Measurements from ENCODE around the gene SIAE.
A peak's percentile ranks its signal among the peaks of the same experiment; 100 is the strongest.

SIAE gene

DNA sequence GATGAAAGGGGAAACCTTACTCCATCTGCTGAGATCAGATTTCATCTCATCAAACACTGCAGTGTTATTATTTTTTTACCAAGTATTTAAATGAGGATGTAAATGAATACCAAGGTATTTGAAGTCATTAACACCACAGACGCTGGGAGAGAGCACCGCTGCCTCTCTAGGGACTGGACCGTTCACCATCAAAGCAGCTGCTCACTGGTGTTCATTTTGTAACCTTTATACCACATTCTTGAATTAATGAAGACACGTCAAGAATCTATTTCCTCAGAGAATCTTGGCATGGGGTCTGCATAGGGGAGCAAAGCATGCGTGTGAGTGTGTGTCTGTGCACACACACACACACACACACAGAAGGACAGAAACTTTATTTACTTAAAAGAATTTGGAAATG lies 15.6 kb downstream of the SIAE start:
- no peak overlapping the region for H3K4me3 ChIP-seq (ENCODE audit: low read length)
- no peak for TF ChIP-seq CTCF (conservative IDR thresholded peaks at IDR 0.05; ENCODE audit: low read length)
- DNase-seq (ENCODE audit: low read depth) = no peak

DNA sequence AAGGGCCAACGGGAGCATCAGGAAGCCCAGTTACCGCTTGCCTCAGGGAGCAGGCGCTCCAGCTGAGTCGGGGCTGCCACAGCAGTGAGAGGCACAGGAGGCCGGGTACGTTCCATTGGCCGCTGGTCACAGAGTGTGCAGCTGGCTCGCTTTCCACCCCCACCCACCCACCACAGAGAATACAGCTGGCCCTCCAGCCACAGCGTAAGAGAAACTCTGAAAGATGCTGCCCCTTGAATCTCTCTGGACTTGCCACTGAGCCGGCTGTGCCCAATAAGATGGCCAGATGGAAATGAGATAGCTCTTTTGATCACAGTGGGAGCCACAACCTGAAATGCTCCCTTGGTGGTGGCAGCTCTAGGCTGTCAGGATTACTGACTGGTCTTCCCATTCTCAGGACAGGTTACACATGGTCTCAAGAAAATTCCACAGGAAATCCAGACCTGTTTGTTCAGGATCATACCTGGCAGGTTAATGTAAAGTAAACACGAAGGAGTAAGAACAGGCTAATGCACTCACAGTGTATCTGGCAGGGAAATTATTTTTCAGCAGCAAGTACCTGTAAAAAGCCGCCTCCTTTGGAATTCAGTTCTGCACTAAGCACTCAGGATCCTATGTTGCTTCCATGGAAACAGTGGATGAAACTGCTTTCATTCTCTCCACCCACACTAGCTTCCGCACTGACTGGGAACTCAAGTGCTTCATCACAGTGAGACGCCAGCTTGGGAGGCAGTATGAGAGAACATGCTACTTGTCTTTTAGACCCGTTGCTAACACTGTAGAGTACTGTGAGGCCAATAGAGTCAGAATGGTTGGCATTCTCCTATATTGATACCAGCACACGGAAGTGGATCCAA lies 16.5 kb downstream of the SIAE start:
- no peak for DNase-seq (ENCODE audit: low read depth)
- no peak overlapping the region for H3K4me3 ChIP-seq (ENCODE audit: low read length)
- TF ChIP-seq CTCF (conservative IDR thresholded peaks at IDR 0.05; ENCODE audit: low read length) = no peak

- no peak for TF ChIP-seq CTCF (conservative IDR thresholded peaks at IDR 0.05; ENCODE audit: low read length)
Observed at GRCh38 chr11:124648610-124649009, 24.9 kb downstream of the SIAE start.

GRCh38 chr11:124646148-124646547 lies 27.4 kb downstream of the SIAE start:
- DNase-seq (ENCODE audit: low read depth) = no peak
- TF ChIP-seq CTCF (conservative IDR thresholded peaks at IDR 0.05; ENCODE audit: low read length) = no peak

More at GRCh38 chr11:124648610-124649009, 24.9 kb downstream of the SIAE start:
- no peak for DNase-seq (ENCODE audit: low read depth)
- H3K4me3 ChIP-seq (ENCODE audit: low read length) = no peak overlapping the region

GRCh38 chr11:124644426-124645280 lies 28.9 kb downstream of the SIAE start:
- H3K4me3 ChIP-seq (ENCODE audit: low read length) = peak overlapping the region; percentile 40

More at GRCh38 chr11:124646148-124646547, 27.4 kb downstream of the SIAE start:
- H3K4me3 ChIP-seq (ENCODE audit: low read length) = no peak overlapping the region

More at GRCh38 chr11:124644426-124645280, 28.9 kb downstream of the SIAE start:
- DNase-seq (ENCODE audit: low read depth) = peak; percentile 76
- TF ChIP-seq CTCF (conservative IDR thresholded peaks at IDR 0.05; ENCODE audit: low read length) = peak; percentile 81

Data from AG10803 (cell line).